Tracheal epithelial cell (primary cell): ENCODE data around the gene DCST2. TPM values are rescaled to one million over a fixed set of nuclear protein-coding genes. Genes with fewer than 3 reads are reported as not detected.

Experiments used
- total RNA-seq: library from RNA; depleted of rRNA; stranded (reverse); fragments of >200 nt; gene quantifications from 2 replicates; pipeline ENCODE4 v1.2.1, GENCODE V29; 2014

The DCST2 gene
- total RNA-seq = 0.64 TPM in 1 of 2 replicates, not detected in the other

DNA sequence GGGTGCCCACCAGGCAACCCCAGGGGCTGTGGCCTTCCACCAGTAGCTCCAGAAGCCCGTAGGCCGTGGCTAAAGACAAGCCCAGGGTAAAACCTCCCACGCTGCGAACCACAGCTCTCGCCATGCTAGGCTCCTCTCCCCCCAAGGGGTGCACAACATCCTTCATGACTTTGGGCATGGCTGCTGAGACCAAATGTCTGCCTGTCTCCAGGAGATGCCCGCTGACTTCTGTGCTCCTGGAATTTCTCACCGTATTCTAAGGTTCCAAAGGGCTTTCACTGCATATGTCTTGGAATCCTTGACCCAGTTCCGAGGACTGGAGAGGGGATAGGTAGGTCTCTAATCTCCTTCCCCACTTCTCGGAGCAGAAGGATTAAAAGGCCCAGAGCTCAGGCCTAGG, at the start of gene DCST2, which contains the start of gene DCST1:
DCST2 (minus strand) TSS at position 258 of the 400 bp plus-strand sequence; CDS start at position 178, 80 bp downstream.
DCST1 (plus strand) TSS at position 301 of the 400 bp plus-strand sequence. CDS start 213 bp downstream, outside the sequence.

DNA sequence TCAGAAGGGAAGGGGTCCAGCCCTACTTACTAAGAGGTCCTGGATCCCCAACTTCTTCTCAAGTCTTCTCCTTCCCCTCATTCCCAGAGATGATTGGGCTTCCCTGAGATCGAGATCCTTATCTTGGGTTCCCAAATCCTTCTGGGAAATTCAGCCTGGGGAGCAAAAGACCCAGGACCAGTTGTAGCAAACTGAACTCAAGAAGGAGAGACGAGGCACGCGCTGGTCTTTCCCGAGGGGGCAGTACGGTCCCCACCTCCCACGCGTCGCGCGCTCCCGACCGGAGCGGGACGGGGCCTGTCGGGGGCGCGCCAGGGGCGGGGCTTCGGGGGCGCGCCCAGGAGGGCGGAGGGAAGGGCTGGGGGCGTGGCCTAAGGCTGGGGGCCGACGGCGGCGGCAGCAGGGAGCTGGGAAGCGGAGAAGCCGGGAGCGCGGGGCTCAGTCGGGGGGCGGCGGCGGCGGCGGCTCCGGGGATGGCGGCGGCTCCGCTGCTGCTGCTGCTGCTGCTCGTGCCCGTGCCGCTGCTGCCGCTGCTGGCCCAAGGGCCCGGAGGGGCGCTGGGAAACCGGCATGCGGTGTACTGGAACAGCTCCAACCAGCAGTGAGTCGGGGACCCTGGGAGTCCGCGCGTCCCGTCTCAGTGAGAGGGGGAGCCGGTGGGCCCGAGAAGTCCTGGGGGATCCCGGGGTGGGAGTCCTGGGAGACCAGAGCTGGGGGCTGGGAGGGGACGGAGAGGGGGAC, 45.1 kb upstream of the DCST2 start, which contains the start of gene EFNA3:
EFNA3 (plus strand) TSS at position 369 of the 741 bp plus-strand sequence; CDS start at position 474, 105 bp downstream.

DNA sequence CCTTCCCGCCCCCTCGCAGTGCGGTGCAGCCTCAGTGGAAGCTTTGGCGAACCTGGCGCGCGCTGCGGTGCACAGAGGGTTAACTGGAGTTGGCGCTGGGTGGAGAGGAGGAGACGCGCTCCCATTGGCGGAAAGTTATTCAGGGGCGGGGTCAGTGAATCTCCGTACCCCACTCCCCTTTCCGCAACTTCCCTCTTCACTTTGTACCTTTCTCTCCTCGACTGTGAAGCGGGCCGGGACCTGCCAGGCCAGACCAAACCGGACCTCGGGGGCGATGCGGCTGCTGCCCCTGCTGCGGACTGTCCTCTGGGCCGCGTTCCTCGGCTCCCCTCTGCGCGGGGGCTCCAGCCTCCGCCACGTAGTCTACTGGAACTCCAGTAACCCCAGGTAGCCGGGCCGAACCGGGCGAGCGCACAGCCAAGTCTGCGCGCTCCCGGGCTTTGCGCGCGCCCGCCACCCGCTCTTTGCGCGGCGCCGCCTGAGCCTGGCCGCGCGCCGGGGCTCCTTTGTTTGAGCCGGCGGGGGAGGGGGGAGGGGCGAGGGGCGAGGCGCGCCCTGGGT, 30.0 kb upstream of the DCST2 start, which contains the start of gene EFNA4:
EFNA4 (plus strand) TSS at position 191 of the 561 bp plus-strand sequence; CDS start at position 275, 84 bp downstream.

DNA sequence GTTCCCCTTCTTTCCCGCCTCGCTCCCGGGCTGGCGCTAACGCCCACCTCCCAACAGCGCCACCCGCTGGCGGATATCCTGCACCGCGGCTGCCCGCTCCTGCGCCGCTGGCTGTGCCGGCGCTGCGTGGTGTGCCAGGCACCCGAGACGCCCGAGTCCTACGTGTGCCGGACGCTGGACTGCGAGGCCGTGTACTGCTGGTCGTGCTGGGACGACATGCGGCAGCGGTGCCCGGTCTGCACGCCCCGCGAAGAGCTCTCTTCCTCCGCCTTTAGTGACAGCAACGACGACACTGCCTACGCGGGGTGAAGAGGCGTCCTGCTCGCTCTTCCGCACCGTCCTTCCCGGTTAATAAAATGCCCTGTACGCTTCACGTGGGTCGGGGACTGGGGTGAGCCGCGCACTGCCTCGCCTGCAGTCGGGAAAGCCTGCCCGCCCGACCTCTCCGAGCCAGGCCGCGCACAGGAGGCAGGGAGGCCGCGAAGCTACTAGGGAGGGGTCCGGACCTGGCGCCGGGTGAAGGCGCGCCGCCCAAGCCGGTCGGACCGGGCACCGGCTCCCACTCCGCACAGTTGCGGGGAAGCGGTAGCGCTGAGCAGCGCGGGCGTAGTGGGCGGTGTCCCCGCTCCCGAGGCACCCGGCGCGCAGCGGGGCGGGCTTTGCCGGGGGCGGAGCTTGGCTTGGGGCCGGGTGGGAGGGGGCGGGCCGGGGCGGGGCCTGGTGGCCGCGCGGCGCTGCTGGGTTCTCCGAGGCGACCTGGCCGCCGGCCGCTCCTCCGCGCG, 17.2 kb upstream of the DCST2 start, which contains the start of gene ADAM15:
ADAM15 (plus strand) TSS at position 757 of the 782 bp plus-strand sequence. CDS start 71 bp downstream, outside the sequence.

DNA sequence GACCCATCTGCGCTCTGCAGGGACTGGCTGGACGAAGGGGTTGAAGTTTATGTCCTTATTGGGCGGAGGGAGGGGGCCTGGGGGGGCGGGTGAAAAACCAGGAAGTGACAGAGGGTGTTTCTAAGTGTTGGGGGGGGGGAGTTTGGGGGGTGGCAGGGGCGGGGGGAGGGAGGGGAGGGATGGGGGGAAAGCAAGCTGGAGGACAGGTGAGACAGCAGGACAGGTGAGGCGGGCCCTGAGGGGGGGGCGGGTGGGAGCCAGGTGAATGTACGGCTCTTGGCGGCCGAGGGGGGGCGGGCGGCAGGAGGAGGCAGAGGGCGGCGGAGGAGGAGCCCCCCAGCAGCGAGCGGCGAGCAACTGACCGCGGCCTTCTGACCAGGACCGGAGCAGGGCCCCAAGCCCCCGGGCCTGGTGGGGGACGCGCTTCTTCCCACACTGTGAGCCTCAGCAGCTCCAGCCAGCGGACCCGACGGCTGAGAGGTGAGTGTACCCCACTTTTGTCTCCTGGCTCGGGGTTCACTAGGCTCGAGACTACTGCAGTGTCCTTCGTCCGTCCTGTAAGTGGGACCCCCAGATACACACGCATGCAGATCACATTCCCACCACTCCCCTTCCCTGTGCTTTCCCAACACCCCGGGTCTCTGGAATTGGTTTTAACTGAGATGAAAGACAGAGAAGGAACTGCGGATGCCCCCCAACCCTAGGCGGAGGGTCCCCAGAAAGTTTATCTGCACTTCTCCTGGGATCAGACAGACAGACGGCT, 30.9 kb downstream of the DCST2 start, which contains the start of gene ZBTB7B:
ZBTB7B (plus strand) TSS at position 339 of the 763 bp plus-strand sequence. CDS start 11,859 bp downstream, outside the sequence.

DNA sequence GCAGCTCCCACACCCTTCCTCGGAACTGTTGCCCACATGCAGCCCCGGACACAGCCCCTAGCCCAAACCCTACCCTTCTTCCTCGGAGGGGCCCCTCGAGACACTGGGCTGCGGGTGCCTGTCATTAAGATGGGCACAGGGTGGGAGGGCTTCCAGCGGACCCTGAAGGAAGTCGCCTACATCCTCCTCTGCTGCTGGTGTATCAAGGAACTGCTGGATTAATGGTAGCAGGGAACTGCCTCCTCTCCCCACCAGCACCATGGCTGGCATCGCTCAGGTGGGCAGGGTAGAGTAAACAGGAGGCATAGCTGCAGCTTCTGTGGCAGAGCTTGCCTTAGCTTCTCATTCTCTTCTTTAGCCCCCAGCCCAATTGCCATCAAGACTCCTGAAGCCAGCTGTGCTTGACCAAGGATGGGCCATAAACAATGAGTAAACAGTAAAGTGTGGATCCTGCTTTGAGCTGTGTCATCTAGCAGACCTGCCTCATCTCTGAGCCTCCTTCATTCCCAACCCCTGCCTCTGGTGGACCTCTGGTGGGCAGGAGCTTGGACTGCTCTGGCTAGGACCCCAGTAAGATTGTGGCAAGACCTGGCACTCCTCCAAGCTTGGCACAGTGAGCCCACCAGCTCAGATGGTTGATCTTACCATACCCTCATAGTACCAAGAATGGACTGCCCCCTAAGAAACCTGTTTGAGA, 39.9 kb downstream of the DCST2 start, which contains the start of gene LENEP:
LENEP (plus strand) TSS at position 15 of the 697 bp plus-strand sequence; CDS start at position 37, 22 bp downstream.

DNA sequence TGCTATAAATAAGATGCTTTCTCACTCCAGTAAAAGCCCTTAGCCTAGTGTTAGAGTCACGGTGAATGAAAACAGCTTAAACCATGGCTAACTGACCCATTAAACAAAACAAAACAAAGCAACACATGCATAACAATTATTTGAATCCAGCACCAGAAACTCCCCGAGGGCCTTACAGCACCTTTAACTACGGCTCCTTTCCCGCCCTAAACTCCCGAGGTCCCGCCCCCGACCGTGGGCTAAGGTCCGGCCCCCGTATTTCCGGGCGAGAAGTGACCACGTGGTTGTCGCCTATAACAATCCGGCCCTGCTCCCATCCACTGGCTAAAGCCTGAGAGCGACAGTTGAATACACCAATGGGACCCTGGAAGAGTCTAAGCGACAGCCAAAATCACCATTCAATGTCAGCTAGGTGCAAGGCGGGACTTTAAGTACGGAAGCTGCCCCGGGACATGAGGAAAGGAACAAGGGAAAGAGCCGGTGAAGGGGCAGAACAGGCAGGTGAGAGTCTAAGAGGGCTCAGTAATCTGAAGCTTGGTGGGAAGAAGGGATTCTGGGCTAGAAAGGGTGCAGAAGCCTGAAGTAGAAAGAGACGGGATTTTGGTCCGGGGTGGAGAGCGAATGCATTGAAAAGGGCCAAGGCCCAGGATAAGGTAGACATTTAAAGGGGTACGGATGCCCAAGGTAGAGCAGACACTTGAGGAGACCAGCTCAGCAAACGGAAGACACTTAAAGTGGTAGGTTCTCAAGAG, 50.5 kb downstream of the DCST2 start, which contains the start of gene FLAD1:
FLAD1 (plus strand) TSS at position 448 of the 752 bp plus-strand sequence. CDS start 351 bp downstream, outside the sequence.

DNA sequence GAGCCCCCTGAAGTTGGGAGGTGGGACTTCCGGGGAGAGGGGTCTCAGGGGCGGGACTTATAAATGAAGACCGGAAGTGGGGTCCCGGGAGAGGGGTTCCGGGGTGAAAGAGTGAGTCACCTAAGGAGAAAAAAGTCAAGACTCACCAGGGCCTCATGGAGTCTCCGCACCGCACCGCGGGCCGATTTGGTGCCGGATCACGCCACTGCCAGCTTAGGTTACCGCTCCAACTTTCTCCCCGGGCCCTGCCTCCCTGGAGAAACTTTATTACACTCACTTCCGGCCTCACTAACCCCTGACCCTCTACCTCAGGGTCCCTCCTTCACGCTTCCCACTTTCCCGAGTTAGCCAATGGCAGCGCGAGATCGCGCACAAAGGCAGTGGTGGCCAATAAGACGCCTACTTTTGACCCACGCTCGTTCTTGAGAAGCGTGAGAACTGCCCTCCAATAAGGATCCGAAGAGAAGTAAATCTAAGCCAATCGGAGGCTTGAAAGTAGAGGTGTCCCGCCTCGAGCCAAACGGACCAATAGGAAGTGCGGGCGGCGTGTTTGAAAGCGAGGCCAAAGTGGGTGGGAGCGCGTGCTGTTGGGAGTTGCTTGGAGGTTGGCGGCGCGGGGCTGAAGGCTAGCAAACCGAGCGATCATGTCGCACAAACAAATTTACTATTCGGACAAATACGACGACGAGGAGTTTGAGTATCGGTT, 59.3 kb downstream of the DCST2 start, which contains the start of gene CKS1B:
CKS1B (plus strand) TSS at position 580 of the 706 bp plus-strand sequence; CDS start at position 645, 65 bp downstream.

DNA sequence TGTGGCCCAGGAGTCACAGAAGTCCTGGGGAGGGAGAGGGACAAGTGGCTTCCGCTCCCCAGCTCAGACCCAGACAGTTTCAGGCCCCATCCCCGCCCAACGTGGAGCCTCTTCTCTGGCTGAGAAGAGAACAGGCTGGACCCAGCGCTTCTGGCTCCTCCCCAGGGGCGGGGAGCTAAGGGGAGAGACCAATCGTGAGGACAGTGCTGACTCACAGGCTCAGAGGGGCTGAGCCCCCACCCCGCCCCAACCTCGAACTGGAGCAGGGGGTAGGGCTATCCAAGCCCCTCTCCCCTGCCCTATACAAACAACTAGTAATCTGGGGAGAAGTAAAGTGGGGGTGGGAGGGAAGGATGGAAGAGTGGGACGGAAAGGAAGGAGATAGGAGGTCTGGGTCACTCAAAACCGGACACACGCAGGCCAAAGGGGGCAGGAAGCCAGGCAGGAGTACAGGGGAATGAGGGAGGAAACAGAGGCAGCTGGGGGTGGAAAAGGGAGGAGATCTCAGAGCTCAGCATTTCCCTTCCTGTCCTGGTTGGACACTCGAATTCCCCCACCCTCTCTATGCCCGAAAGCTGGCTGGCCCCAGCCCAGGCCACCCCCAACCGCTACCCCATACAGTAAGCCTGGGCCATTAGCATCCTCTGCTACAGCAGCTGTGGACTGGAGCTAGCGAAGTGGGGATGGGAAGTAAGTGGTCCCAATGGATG, 62.8 kb downstream of the DCST2 start, which contains the start of gene SHC1:
SHC1 (minus strand) TSS at position 117 of the 710 bp plus-strand sequence. CDS start 221 bp downstream, outside the sequence.

Other genes starting within 250 kb of the DCST2 start
- gene KCNN3, start 163.5 kb downstream of the DCST2 start, total RNA-seq = under 0.01 TPM in 2 replicates
- 5.3 and 7.5 TPM in 2 replicates for gene PMVK, start 97.1 kb downstream of the DCST2 start, total RNA-seq
- gene PBXIP1, start 77.7 kb downstream of the DCST2 start, total RNA-seq = 34.5 and 46.0 TPM in 2 replicates
- gene PYGO2, start 72.0 kb downstream of the DCST2 start, total RNA-seq = 11.6 and 14.5 TPM in 2 replicates
- 358 and 365 TPM in 2 replicates for gene SHC1, start 63.0 kb downstream of the DCST2 start, total RNA-seq
- 67.6 and 80.5 TPM in 2 replicates for gene CKS1B, start 59.1 kb downstream of the DCST2 start, total RNA-seq
- 42.4 and 54.9 TPM in 2 replicates for gene FLAD1, start 50.4 kb downstream of the DCST2 start, total RNA-seq
- gene LENEP, start 40.2 kb downstream of the DCST2 start, total RNA-seq = 0.72 TPM in 1 of 2 replicates, not detected in the other
- 50.4 and 64.4 TPM in 2 replicates for gene ZBTB7B, start 31.0 kb downstream of the DCST2 start, total RNA-seq
- gene DCST1, start within 50 bp of the DCST2 start, total RNA-seq = 0.21 TPM in 1 of 2 replicates, not detected in the other
- gene ADAM15, start 17.5 kb upstream of the DCST2 start, total RNA-seq = 257 and 285 TPM in 2 replicates
- gene EFNA4, start 30.0 kb upstream of the DCST2 start, total RNA-seq = 15.8 and 18.1 TPM in 2 replicates
- gene EFNA3, start 45.1 kb upstream of the DCST2 start, total RNA-seq = 9.9 and 12.6 TPM in 2 replicates
- gene EFNA1, start 94.1 kb upstream of the DCST2 start, total RNA-seq = 44.8 and 111 TPM in 2 replicates
- 61.9 and 120 TPM in 2 replicates for gene SLC50A1, start 102.1 kb upstream of the DCST2 start, total RNA-seq
- 7.5 and 22.9 TPM in 2 replicates for gene DPM3, start 106.8 kb upstream of the DCST2 start, total RNA-seq
- gene KRTCAP2, start 139.5 kb upstream of the DCST2 start, total RNA-seq = 96.9 and 107 TPM in 2 replicates
- gene TRIM46, start 140.1 kb upstream of the DCST2 start, total RNA-seq = 0.85 and 3.4 TPM in 2 replicates
- 12.1 and 14.7 TPM in 2 replicates for gene THBS3, start 174.1 kb upstream of the DCST2 start, total RNA-seq
- 52.2 and 86.3 TPM in 2 replicates for gene MTX1, start 174.9 kb upstream of the DCST2 start, total RNA-seq
- 5.8 and 10.7 TPM in 2 replicates for gene ENTREP3, start 221.7 kb upstream of the DCST2 start, total RNA-seq
- 30.4 and 44.5 TPM in 2 replicates for gene SCAMP3, start 228.6 kb upstream of the DCST2 start, total RNA-seq
- gene CLK2, start 239.7 kb upstream of the DCST2 start, total RNA-seq = 12.6 and 16.4 TPM in 2 replicates
- gene HCN3, start 243.7 kb upstream of the DCST2 start, total RNA-seq = 0.43 and 0.72 TPM in 2 replicates